ENCODE data around the gene LYRM1. TPM values are rescaled to one million over a fixed set of nuclear protein-coding genes. Genes with fewer than 3 reads are reported as not detected.

LYRM1 gene
- polyA plus RNA-seq, 1 of the 3 experiments (the other 2 are of a cell fraction): 18.1 TPM

DNA sequence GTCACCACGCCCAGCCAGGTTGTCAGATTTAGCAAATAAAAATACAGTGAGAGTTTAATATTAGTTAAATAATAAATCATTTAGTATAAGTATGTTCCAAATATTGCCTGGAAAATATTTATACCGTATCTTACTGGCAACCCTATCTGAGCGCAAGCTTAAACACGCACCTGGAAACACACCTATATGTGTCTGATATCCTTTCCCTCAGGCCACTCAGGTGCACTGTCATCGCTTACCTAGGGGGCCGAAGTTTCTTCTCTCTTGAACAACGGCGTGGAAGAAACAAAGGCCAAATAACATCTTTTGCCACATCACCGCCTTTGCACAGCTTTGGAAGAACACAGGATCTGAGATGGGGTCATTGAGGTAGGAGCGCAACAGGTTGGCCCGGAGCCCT is 54.0 kb downstream of the LYRM1 start:
- H3K9me3 ChIP-seq: no peaks in the 10 kb centered on the region
- CTCF ChIA-PET: interaction anchor here (1.4 kb wide), 1 partner anchor 46 kb away, joined by 3 read pairs; no protein-coding TSS in a partner anchor
- no peaks in the 10 kb centered on the region for H3K9me2 ChIP-seq
- H3K27ac ChIP-seq (ENCODE audit: low read depth in 2 of 2, low read length in 1 of 2): no peak overlapping the region
- no peak overlapping the region for H2AFZ ChIP-seq (ENCODE audit: low read depth)
- POLR2A ChIA-PET: no interaction called here
- no peaks in the 10 kb centered on the region for H3K36me3 ChIP-seq (replicated peaks in 1 of 2; ENCODE audit: control insufficient read depth in 1 of 2, insufficient read depth in 2 of 2, low read length in 1 of 2)
- H3K79me2 ChIP-seq (ENCODE audit: insufficient read depth): no peaks in the 10 kb centered on the region
- TF ChIP-seq YY1 (IDR thresholded peaks at IDR 0.05; ENCODE audit: low read depth): no peak
- no peak for TF ChIP-seq RAD21 (IDR thresholded peaks at IDR 0.05; ENCODE audit: low read length)
- TF ChIP-seq RFX5 (IDR thresholded peaks at IDR 0.05; ENCODE audit: low read length): no peak
- 79% methylated on average over 11 of the region's 11 CpGs for WGBS (ENCODE audit: low lambda C conversion rate)
- no peaks in the 10 kb centered on the region for H3F3A ChIP-seq (replicated peaks; ENCODE audit: insufficient read depth)
- no peak overlapping the region for H3K4me2 ChIP-seq
- H3K9ac ChIP-seq: no peak overlapping the region
- H3K27me3 ChIP-seq (ENCODE audit: insufficient read depth): no peaks in the 10 kb centered on the region; the same call in 1 of the 2 replicates
- no peak for DNase-seq
- no peaks in the 10 kb centered on the region for H4K20me1 ChIP-seq (ENCODE audit: insufficient read depth)
- no peak overlapping the region for H3K4me3 ChIP-seq (ENCODE audit: low read depth in 2 of 2, low read length in 1 of 2)
- H3K4me1 ChIP-seq (ENCODE audit: control insufficient read depth in 1 of 2, insufficient read depth in 2 of 2, low read depth in 1 of 2, low read length in 1 of 2): no peaks in the 10 kb centered on the region

DNA sequence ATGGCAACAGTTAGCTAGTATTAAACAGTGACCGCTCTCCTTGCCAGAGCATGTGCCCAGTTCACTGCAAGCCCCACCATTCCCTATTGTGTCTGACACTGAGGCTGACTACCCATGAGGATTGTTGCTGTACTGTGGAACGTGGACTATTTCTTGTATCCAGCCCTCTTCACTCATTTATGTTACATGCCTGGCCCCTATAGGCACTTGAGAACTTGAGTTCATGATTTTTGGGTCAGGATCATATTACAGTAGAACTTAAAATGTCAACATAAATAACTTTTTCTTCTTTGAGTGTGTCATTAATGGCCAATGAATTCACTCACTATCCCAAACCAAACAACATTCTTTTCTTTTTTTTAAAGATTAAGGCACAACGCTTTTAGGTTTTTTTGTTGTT is 55.7 kb downstream of the LYRM1 start:
- Histone ChIP-seq H4K20me1 (ENCODE audit: insufficient read depth) (no peaks in the 10 kb centered on the region), H3K4me3 (ENCODE audit: low read depth in 2 of 2, low read length in 1 of 2) (no peak overlapping the region), H3K27me3 (ENCODE audit: insufficient read depth) (no peaks in the 10 kb centered on the region; the same call in 1 of the 2 replicates), H2AFZ (ENCODE audit: low read depth) (no peak overlapping the region), H3K4me1 (ENCODE audit: control insufficient read depth in 1 of 2, insufficient read depth in 2 of 2, low read depth in 1 of 2, low read length in 1 of 2) (no peaks in the 10 kb centered on the region), H3F3A (replicated peaks; ENCODE audit: insufficient read depth) (no peaks in the 10 kb centered on the region), H3K9ac (no peak overlapping the region), H3K36me3 (replicated peaks in 1 of 2; ENCODE audit: control insufficient read depth in 1 of 2, insufficient read depth in 2 of 2, low read length in 1 of 2) (no peaks in the 10 kb centered on the region), H3K27ac (ENCODE audit: low read depth in 2 of 2, low read length in 1 of 2) (no peak overlapping the region), H3K4me2 (no peak overlapping the region), H3K9me3 (no peaks in the 10 kb centered on the region), H3K79me2 (ENCODE audit: insufficient read depth) (no peaks in the 10 kb centered on the region), H3K9me2 (no peaks in the 10 kb centered on the region)
- ChIA-PET POLR2A (no interaction called here), CTCF (interaction anchor here (1.4 kb wide), 1 partner anchor 44 kb away, joined by 3 read pairs; no protein-coding TSS in a partner anchor)
- TF ChIP-seq FOXM1 (IDR thresholded peaks at IDR 0.05; ENCODE audit: low read depth): no peak
- no peak for TF ChIP-seq TCF12 (IDR thresholded peaks at IDR 0.05)
- TF ChIP-seq, protein P1, sequence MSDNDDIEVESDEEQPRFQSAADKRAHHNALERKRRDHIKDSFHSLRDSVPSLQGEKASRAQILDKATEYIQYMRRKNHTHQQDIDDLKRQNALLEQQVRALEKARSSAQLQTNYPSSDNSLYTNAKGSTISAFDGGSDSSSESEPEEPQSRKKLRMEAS (IDR thresholded peaks at IDR 0.05; ENCODE audit: low read depth): no peak
- TF ChIP-seq JUND (IDR thresholded peaks at IDR 0.05): no peak
- TF ChIP-seq GABPA (IDR thresholded peaks at IDR 0.05; ENCODE audit: low read depth): no peak
- TF ChIP-seq NRF1 (IDR thresholded peaks at IDR 0.05; ENCODE audit: low read depth, low read length): no peak
- TF ChIP-seq YY1 (IDR thresholded peaks at IDR 0.05; ENCODE audit: low read depth): no peak
- no peak for TF ChIP-seq ELF1 (IDR thresholded peaks at IDR 0.05)
- TF ChIP-seq FOSL2 (IDR thresholded peaks at IDR 0.05; ENCODE audit: borderline replicate concordance, low read depth): no peak
- TF ChIP-seq RCOR1 (IDR thresholded peaks at IDR 0.05; ENCODE audit: low read length): no peak
- TF ChIP-seq, protein P2, sequence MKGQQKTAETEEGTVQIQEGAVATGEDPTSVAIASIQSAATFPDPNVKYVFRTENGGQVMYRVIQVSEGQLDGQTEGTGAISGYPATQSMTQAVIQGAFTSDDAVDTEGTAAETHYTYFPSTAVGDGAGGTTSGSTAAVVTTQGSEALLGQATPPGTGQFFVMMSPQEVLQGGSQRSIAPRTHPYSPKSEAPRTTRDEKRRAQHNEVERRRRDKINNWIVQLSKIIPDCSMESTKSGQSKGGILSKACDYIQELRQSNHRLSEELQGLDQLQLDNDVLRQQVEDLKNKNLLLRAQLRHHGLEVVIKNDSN (IDR thresholded peaks at IDR 0.05; ENCODE audit: borderline replicate concordance, low read depth): no peak
- TF ChIP-seq, protein P3, sequence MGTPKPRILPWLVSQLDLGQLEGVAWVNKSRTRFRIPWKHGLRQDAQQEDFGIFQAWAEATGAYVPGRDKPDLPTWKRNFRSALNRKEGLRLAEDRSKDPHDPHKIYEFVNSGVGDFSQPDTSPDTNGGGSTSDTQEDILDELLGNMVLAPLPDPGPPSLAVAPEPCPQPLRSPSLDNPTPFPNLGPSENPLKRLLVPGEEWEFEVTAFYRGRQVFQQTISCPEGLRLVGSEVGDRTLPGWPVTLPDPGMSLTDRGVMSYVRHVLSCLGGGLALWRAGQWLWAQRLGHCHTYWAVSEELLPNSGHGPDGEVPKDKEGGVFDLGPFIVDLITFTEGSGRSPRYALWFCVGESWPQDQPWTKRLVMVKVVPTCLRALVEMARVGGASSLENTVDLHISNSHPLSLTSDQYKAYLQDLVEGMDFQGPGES (IDR thresholded peaks at IDR 0.05; ENCODE audit: low read depth, low read length): no peak
- WGBS (ENCODE audit: low lambda C conversion rate): 79% methylated on average over 3 of the region's 3 CpGs
- DNase-seq: no peak
